Left lobe of liver (tissue), 2 donors: ENCODE results near the gene ZNF511. TPM values are rescaled to one million over a fixed set of nuclear protein-coding genes. Genes with fewer than 3 reads are reported as not detected.
"Not testable (repeated sequence)": the region's sequence is repeated elsewhere in the genome, so short reads cannot be mapped to it uniquely, and the experiment has no call there.

Source experiments
- ATAC-seq: fragments of 200-7000 bp; cut with Tn5 transposase; one replicate; pipeline ENCODE4 v1.9.1; 2020; ENCODE audit warnings: mild to moderate bottlenecking, moderate library complexity
- DNase-seq: peaks from one replicate; pipeline ENCODE4 v3.0.0-alpha.2; 2020; ENCODE audit warnings: low spot score
- total RNA-seq: library from RNA; stranded (reverse); gene quantifications from one replicate; pipeline ENCODE4 v1.2.1, GENCODE V29; 2021
- donor health status: DM: no; HTN: no; CAD: no; lungs with moderate emphysema.
- donor health status: DM: no; HTN: yes; CAD: no.

Gene ZNF511
- total RNA-seq, 1 donor from 2014 or later, result 30.2 TPM

- DNase-seq (no peak), ATAC-seq (no peak)
Observed at GRCh38 chr10:133312016-133312768, 3.5 kb downstream of the ZNF511 start.

GRCh38 chr10:133312769-133313145, 4.0 kb downstream of the ZNF511 start:
- DNase-seq, result no peak
- ATAC-seq, result no peak

GRCh38 chr10:133313192-133313591, 4.5 kb downstream of the ZNF511 start:
- no peak for DNase-seq
- ATAC-seq, result no peak

GRCh38 chr10:133314911-133315310, 6.2 kb downstream of the ZNF511 start:
- ATAC-seq (no peak), DNase-seq (no peak)

GRCh38 chr10:133315847-133316246, 7.1 kb downstream of the ZNF511 start:
- DNase-seq (no peak), ATAC-seq (no peak)

GRCh38 chr10:133316266-133316665, 7.6 kb downstream of the ZNF511 start:
- DNase-seq, result no peak
- no peak for ATAC-seq

GRCh38 chr10:133316732-133317131, 8.0 kb downstream of the ZNF511 start:
- ATAC-seq, result no peak
- no peak for DNase-seq

- DNase-seq (no peak), ATAC-seq (peak; percentile 90)
Observed at GRCh38 chr10:133318494-133319127, 9.9 kb downstream of the ZNF511 start.

- DNase-seq, ATAC-seq: not testable (repeated sequence)
Observed at GRCh38 chr10:133320852-133321422, 12.2 kb downstream of the ZNF511 start.

GRCh38 chr10:133322064-133322709, 13.5 kb downstream of the ZNF511 start:
- not testable (repeated sequence) for DNase-seq, ATAC-seq

GRCh38 chr10:133324198-133324792, 15.6 kb downstream of the ZNF511 start:
- ATAC-seq (peak; percentile 73), DNase-seq (peak; percentile 67)

GRCh38 chr10:133324857-133325260, 16.1 kb downstream of the ZNF511 start:
- ATAC-seq (no peak), DNase-seq (no peak)

GRCh38 chr10:133325440-133326222, 16.9 kb downstream of the ZNF511 start:
- no peak for DNase-seq
- no peak for ATAC-seq

- DNase-seq, result no peak
- ATAC-seq, result no peak
Observed at GRCh38 chr10:133326223-133326551, 17.5 kb downstream of the ZNF511 start.

- ATAC-seq (no peak), DNase-seq (no peak)
Observed at GRCh38 chr10:133326745-133327650, 18.3 kb downstream of the ZNF511 start.

GRCh38 chr10:133327651-133328357, 19.1 kb downstream of the ZNF511 start:
- ATAC-seq (no peak), DNase-seq (no peak)

- DNase-seq (no peak), ATAC-seq (no peak)
Observed at GRCh38 chr10:133328358-133329343, 19.9 kb downstream of the ZNF511 start.
